HepG2 (cell line): ENCODE data around the gene TEX35. TPM values are rescaled to one million over a fixed set of nuclear protein-coding genes. Genes with fewer than 3 reads are reported as not detected.

Experiments
- CREM ChIP-seq, 2 experiments: sonication (generic) in 1 of 2; formaldehyde crosslinking in 1 of 2; IDR thresholded peaks; 2 replicates each; pipeline versions ENCODE4 v1.4.0 to v1.6.1; 2016 to 2020; ENCODE audit warnings: antibody characterized with exemption in 1 of 2, mild to moderate bottlenecking in 1 of 2, missing genetic modification reagents in 1 of 2
- DPF2 ChIP-seq: sonication (generic); formaldehyde crosslinking; IDR thresholded peaks from 2 replicates; pipeline ENCODE4 v1.4.0; 2020; ENCODE audit warnings: mild to moderate bottlenecking, low read depth, missing genetic modification reagents, borderline replicate concordance
- IRX3 ChIP-seq: sonication (generic); formaldehyde crosslinking; IDR thresholded peaks from 2 replicates; pipeline ENCODE4 v1.8.1; 2023; ENCODE audit warnings: mild to moderate bottlenecking, low read depth, missing genetic modification reagents, borderline replicate concordance
- MAF1 ChIP-seq: sonication (generic); formaldehyde crosslinking; IDR thresholded peaks from 2 replicates; pipeline ENCODE4 v1.5.0; 2020; ENCODE audit warnings: missing genetic modification reagents, borderline replicate concordance
- MXD4 ChIP-seq: IDR thresholded peaks from 2 replicates; pipeline ENCODE4 v1.6.1; 2016; ENCODE audit warnings: mild to moderate bottlenecking, missing biosample characterization, missing genetic modification reagents
- NCOA2 ChIP-seq: sonication (generic); formaldehyde crosslinking; IDR thresholded peaks from 2 replicates; pipeline ENCODE4 v1.8.0; 2022; ENCODE audit warnings: inconsistent platforms
- PATZ1 ChIP-seq: sonication (generic); formaldehyde crosslinking; IDR thresholded peaks from 2 replicates; pipeline ENCODE4 v1.4.0; 2020; ENCODE audit warnings: missing genetic modification reagents
- PHB2 ChIP-seq: fragments of 450-650 bp; IDR thresholded peaks from 2 replicates; pipeline ENCODE4 v1.6.1; 2018; ENCODE audit not compliant: partially characterized antibody
- POLR2AphosphoS2 ChIP-seq: IDR thresholded peaks from 2 replicates; pipeline ENCODE4 v1.6.1; 2011; ENCODE audit warnings: low read depth, low read length, improper control_type of control experiment
- PPARG ChIP-seq: conservative IDR thresholded peaks from 2 replicates; pipeline ENCODE4 v1.6.1; 2016; ENCODE audit warnings: missing biosample characterization, missing genetic modification reagents
- RFX5 ChIP-seq: IDR thresholded peaks from 2 replicates; pipeline ENCODE4 v1.6.1; 2011; ENCODE audit warnings: low read depth, low read length, improper control_type of control experiment
- TEF ChIP-seq: sonication (generic); formaldehyde crosslinking; IDR thresholded peaks from 2 replicates; pipeline ENCODE4 v1.5.0; 2020; ENCODE audit warnings: missing genetic modification reagents
- USF2 ChIP-seq, 2 experiments: sonication (generic) in 1 of 2; formaldehyde crosslinking in 1 of 2; IDR thresholded peaks; 2 replicates each; pipeline versions ENCODE4 v1.5.1 to v1.6.1; 2011 to 2020; ENCODE audit warnings: borderline replicate concordance in 1 of 2, low read depth in 1 of 2, low read length in 1 of 2, mild to moderate bottlenecking in 1 of 2, missing genetic modification reagents in 1 of 2, moderate library complexity in 1 of 2
- ZBTB37 ChIP-seq: sonication (generic); formaldehyde crosslinking; IDR thresholded peaks from 2 replicates; pipeline ENCODE4 v1.4.0; 2020; ENCODE audit warnings: mild to moderate bottlenecking, missing genetic modification reagents
- ZBTB4 ChIP-seq: sonication (generic); formaldehyde crosslinking; IDR thresholded peaks from 2 replicates; pipeline ENCODE4 v1.4.0; 2020; ENCODE audit warnings: missing genetic modification reagents, mild to moderate bottlenecking, borderline replicate concordance
- ZNF138 ChIP-seq: sonication (generic); formaldehyde crosslinking; IDR thresholded peaks from 2 replicates; pipeline ENCODE4 v1.5.0; 2020; ENCODE audit warnings: mild to moderate bottlenecking, low read depth, missing genetic modification reagents
- ZNF362 ChIP-seq: sonication (generic); formaldehyde crosslinking; IDR thresholded peaks from 2 replicates; pipeline ENCODE4 v1.4.0; 2020; ENCODE audit warnings: missing genetic modification reagents, mild to moderate bottlenecking, borderline replicate concordance
- ZNF576 ChIP-seq: sonication (generic); formaldehyde crosslinking; IDR thresholded peaks from 2 replicates; pipeline ENCODE4 v1.4.0; 2020; ENCODE audit warnings: mild to moderate bottlenecking, missing genetic modification reagents
- polyA plus RNA-seq, 8 experiments: library from polyadenylated mRNA; depleted of rRNA in 3 of 8; stranded (reverse) in 7 of 8; unstranded in 1 of 8; fragments of >200 nt; fragmentation: Illumina TruSeq in 4 of 8; extraction: Trizol in 4 of 8; gene quantifications; 2 replicates each; pipeline versions ENCODE4 v1.2.1 to v1.2.3, GENCODE V29; 2011 to 2016; ENCODE audit warnings: low read depth in 4 of 8, missing spikeins in 1 of 8, mixed read lengths in 1 of 8; ENCODE audit not compliant: insufficient read depth in 1 of 8
- total RNA-seq, 5 experiments: library from RNA; depleted of rRNA; stranded (reverse); fragments of >200 nt; fragmentation: Illumina TruSeq; extraction: Trizol; gene quantifications; 2 replicates each; pipeline ENCODE4 v1.2.3, GENCODE V29; 2016; ENCODE audit warnings: low read depth in 1 of 5

TEX35 gene
- total and polyA plus RNA-seq, 2 of the 13 experiments (the other 11 are each of a cell fraction or from before 2014, with no cell fraction given): not detected

- TF ChIP-seq ZNF576 (CRISPR knock-in tag) (no peak), PATZ1 (peak; percentile 54), IRX3 (CRISPR knock-in tag) (no peak), ZBTB37 (CRISPR knock-in tag) (no peak), MAF1 (no peak), CREM (IDR thresholded peaks at IDR 0.05) (peak; percentile 59), CREM (CRISPR knock-in tag; IDR thresholded peaks at IDR 0.05) (no peak), MXD4 (CRISPR knock-in tag) (no peak), TEF (no peak), PHB2 (no peak), USF2 (IDR thresholded peaks at IDR 0.05; ENCODE audit: low read depth, low read length) (no peak), USF2 (CRISPR knock-in tag; IDR thresholded peaks at IDR 0.05; ENCODE audit: borderline replicate concordance) (no peak), ZBTB4 (CRISPR knock-in tag) (no peak), POLR2AphosphoS2 (no peak), ZNF138 (no peak), PPARG (0 out of 2 replicates have a peak, but pooled peaks have one; percentile 10), DPF2 (CRISPR knock-in tag) (no peak), RFX5 (no peak), NCOA2 (CRISPR knock-in tag) (peak; percentile 73), ZNF362 (CRISPR knock-in tag) (peak; percentile 27; the same call in 1 of the 2 replicates)
Observed at GRCh38 chr1:178551307-178551706, 38.4 kb downstream of the TEX35 start (continued).
